ENCODE results near the gene CPT1A. TPM values are rescaled to one million over a fixed set of nuclear protein-coding genes. Genes with fewer than 3 reads are reported as not detected.

The CPT1A gene
- total and polyA plus RNA-seq, 2 experiments from 2014 or later, result 9.6 to 20.1 TPM

GRCh38 chr11:68835328-68835727 lies 6.4 kb downstream of the CPT1A start:
- WGBS, 2 experiments (ENCODE audit: low coverage in 1 of 2, low lambda C conversion rate in 2 of 2, missing lambda C conversion rate in 2 of 2), result 87 to 91% methylated on average over 5 of the region's 5 CpGs
- no peaks in the 10 kb centered on the region for H3K27me3 ChIP-seq (replicated peaks; ENCODE audit: insufficient read depth)
- no peak for DNase-seq
- H4K20me1 ChIP-seq (ENCODE audit: insufficient read depth), result 0 out of 2 replicates have a peak, but pooled peaks cover 5% of the 10 kb centered on the region
- no peaks in the 10 kb centered on the region for H3K9me3 ChIP-seq (ENCODE audit: low read depth)
- H3K36me3 ChIP-seq (ENCODE audit: low read depth), result no peaks in the 10 kb centered on the region
- H3K9me2 ChIP-seq (ENCODE audit: insufficient read depth), result no peaks in the 10 kb centered on the region
- peaks cover 33% of the 10 kb centered on the region for H3K4me1 ChIP-seq (ENCODE audit: insufficient read depth)
- TF ChIP-seq EZH2phosphoT487 (IDR thresholded peaks at IDR 0.05; ENCODE audit: insufficient read depth, low read depth) (no peak), EZH2 (IDR thresholded peaks at IDR 0.05; ENCODE audit: insufficient read depth, poor library complexity, severe bottlenecking) (no peak)
- no peak overlapping the region for H3K4me3 ChIP-seq
- peaks cover 36% of the 10 kb centered on the region for H3F3A ChIP-seq (ENCODE audit: insufficient read depth)
- no peak overlapping the region for H3K9ac ChIP-seq
- H2AFZ ChIP-seq, result no peak overlapping the region
- no peak overlapping the region for H3K4me2 ChIP-seq (ENCODE audit: unreplicated experiment)
- no peak overlapping the region for H3K27ac ChIP-seq
- in situ Hi-C loops (cut with MboI), result no loop called here
- H3K79me2 ChIP-seq (ENCODE audit: insufficient read depth), result peaks cover 79% of the 10 kb centered on the region

- H3K79me2 ChIP-seq (ENCODE audit: insufficient read depth), result peaks cover 100% of the 10 kb centered on the region
- WGBS, 2 experiments (ENCODE audit: low coverage in 1 of 2, low lambda C conversion rate in 2 of 2, missing lambda C conversion rate in 2 of 2), result 21 to 22% methylated on average over 8 of the region's 8 CpGs
- H2AFZ ChIP-seq, result no peak overlapping the region
- peak overlapping the region; percentile 60 for H3K27ac ChIP-seq
- H3K36me3 ChIP-seq (ENCODE audit: low read depth), result no peaks in the 10 kb centered on the region
- in situ Hi-C loops (cut with MboI), result no loop called here
- TF ChIP-seq EZH2 (IDR thresholded peaks at IDR 0.05; ENCODE audit: insufficient read depth, poor library complexity, severe bottlenecking) (no peak), EZH2phosphoT487 (IDR thresholded peaks at IDR 0.05; ENCODE audit: insufficient read depth, low read depth) (no peak)
- H3K9me2 ChIP-seq (ENCODE audit: insufficient read depth), result no peaks in the 10 kb centered on the region
- H3K27me3 ChIP-seq (replicated peaks; ENCODE audit: insufficient read depth), result no peaks in the 10 kb centered on the region
- no peaks in the 10 kb centered on the region for H3K9me3 ChIP-seq (ENCODE audit: low read depth)
- peak overlapping the region; percentile 8; the same call in 1 of the 2 replicates for H3K9ac ChIP-seq
- DNase-seq, result peak; percentile 64
- H4K20me1 ChIP-seq (ENCODE audit: insufficient read depth), result 0 out of 2 replicates have a peak, but pooled peaks cover 5% of the 10 kb centered on the region
- H3K4me3 ChIP-seq, result no peak overlapping the region
- peak overlapping the region; percentile 26 for H3K4me2 ChIP-seq (ENCODE audit: unreplicated experiment)
- H3K4me1 ChIP-seq (ENCODE audit: insufficient read depth), result peaks cover 16% of the 10 kb centered on the region
- H3F3A ChIP-seq (ENCODE audit: insufficient read depth), result peaks cover 17% of the 10 kb centered on the region; the same call in 1 of the 2 replicates
These were observed 9.1 kb downstream of the CPT1A start for GRCh38 chr11:68832476-68833181.

- Histone ChIP-seq H3K9ac (no peak overlapping the region), H3K27me3 (replicated peaks; ENCODE audit: insufficient read depth) (no peaks in the 10 kb centered on the region), H3K4me1 (ENCODE audit: insufficient read depth) (peaks cover 14% of the 10 kb centered on the region), H3K4me2 (ENCODE audit: unreplicated experiment) (no peak overlapping the region), H4K20me1 (ENCODE audit: insufficient read depth) (0 out of 2 replicates have a peak, but pooled peaks cover 5% of the 10 kb centered on the region), H3K36me3 (ENCODE audit: low read depth) (no peaks in the 10 kb centered on the region), H3K9me2 (ENCODE audit: insufficient read depth) (no peaks in the 10 kb centered on the region), H3K79me2 (ENCODE audit: insufficient read depth) (peaks cover 100% of the 10 kb centered on the region), H3F3A (ENCODE audit: insufficient read depth) (peaks cover 4% of the 10 kb centered on the region; the same call in 1 of the 2 replicates), H3K27ac (no peak overlapping the region), H3K4me3 (no peak overlapping the region), H3K9me3 (ENCODE audit: low read depth) (no peaks in the 10 kb centered on the region), H2AFZ (no peak overlapping the region)
- in situ Hi-C loops (cut with MboI), result no loop called here
- WGBS, 2 experiments (ENCODE audit: low coverage in 1 of 2, low lambda C conversion rate in 2 of 2, missing lambda C conversion rate in 2 of 2), result 93 to 96% methylated on average over 5 of the region's 5 CpGs
- DNase-seq, result no peak
- TF ChIP-seq EZH2phosphoT487 (IDR thresholded peaks at IDR 0.05; ENCODE audit: insufficient read depth, low read depth) (no peak), EZH2 (IDR thresholded peaks at IDR 0.05; ENCODE audit: insufficient read depth, poor library complexity, severe bottlenecking) (no peak)
These were observed 10.6 kb downstream of the CPT1A start for GRCh38 chr11:68831124-68831523.

GRCh38 chr11:68829581-68829980 lies 12.1 kb downstream of the CPT1A start:
- in situ Hi-C loops (cut with MboI), result no loop called here
- H3K9ac ChIP-seq, result no peak overlapping the region
- peaks cover 100% of the 10 kb centered on the region for H3K79me2 ChIP-seq (ENCODE audit: insufficient read depth)
- DNase-seq, result no peak
- H3F3A ChIP-seq (ENCODE audit: insufficient read depth), result no peaks in the 10 kb centered on the region
- H4K20me1 ChIP-seq (ENCODE audit: insufficient read depth), result 0 out of 2 replicates have a peak, but pooled peaks cover 5% of the 10 kb centered on the region
- H3K9me3 ChIP-seq (ENCODE audit: low read depth), result no peaks in the 10 kb centered on the region
- no peak overlapping the region for H3K4me3 ChIP-seq
- H3K36me3 ChIP-seq (ENCODE audit: low read depth), result no peaks in the 10 kb centered on the region
- H3K27me3 ChIP-seq (replicated peaks; ENCODE audit: insufficient read depth), result no peaks in the 10 kb centered on the region
- no peak overlapping the region for H3K4me2 ChIP-seq (ENCODE audit: unreplicated experiment)
- WGBS, 2 experiments (ENCODE audit: low coverage in 1 of 2, low lambda C conversion rate in 2 of 2, missing lambda C conversion rate in 2 of 2), result 91 to 92% methylated on average over 15 of the region's 15 CpGs
- peaks cover 14% of the 10 kb centered on the region for H3K4me1 ChIP-seq (ENCODE audit: insufficient read depth)
- H3K9me2 ChIP-seq (ENCODE audit: insufficient read depth), result no peaks in the 10 kb centered on the region
- no peak overlapping the region for H3K27ac ChIP-seq
- H2AFZ ChIP-seq, result no peak overlapping the region
- TF ChIP-seq EZH2phosphoT487 (IDR thresholded peaks at IDR 0.05; ENCODE audit: insufficient read depth, low read depth) (no peak), EZH2 (IDR thresholded peaks at IDR 0.05; ENCODE audit: insufficient read depth, poor library complexity, severe bottlenecking) (no peak)
